Endothelial cell of umbilical vein (primary cell): Measurements from ENCODE around the gene MAST1. TPM values are rescaled to one million over a fixed set of nuclear protein-coding genes. Genes with fewer than 3 reads are reported as not detected.

Source experiments
- BruUV-seq: library from RNA; stranded (reverse); fragments of 400-500 nt; replicated peaks from 2 replicates; lab custom pipeline; 2021; lab: Mats Ljungman, UMichigan
- CTCF ChIA-PET: fragments of 300-600, 350-600 bp; sonication (Branson Sonifier 250); formaldehyde crosslinking; loops from one replicate; lab custom pipeline; 2021; ENCODE audit warnings: antibody characterized with exemption, inconsistent platforms; lab: Charles Lee
- POLR2A ChIA-PET: fragments of 300-600, 350-600 bp; sonication (Branson Sonifier 250); formaldehyde crosslinking; loops from one replicate; lab custom pipeline; 2021; ENCODE audit warnings: antibody characterized with exemption, inconsistent platforms; lab: Charles Lee
- DNase-seq: peaks from one replicate; pipeline ENCODE4 v3.0.0-alpha.2; 2011; ENCODE audit warnings: low read depth, low spot score
- FAIRE-seq: peaks from 2 replicates; lab custom pipeline; 2011; peaks lifted over from hg19 to GRCh38; lab: Jason Lieb, UNC
- H2AFZ ChIP-seq: 2 replicates; pipeline ENCODE4 v1.6.0; 2012; ENCODE audit warnings: low read depth, low read length, control low read depth, inconsistent platforms
- H3K27ac ChIP-seq: 2 replicates; pipeline ENCODE4 v1.5.1; 2011; ENCODE audit warnings: low read depth, mild to moderate bottlenecking, control low read depth, low read length, moderate library complexity; ENCODE audit not compliant: insufficient read depth
- H3K27me3 ChIP-seq, 2 experiments: 2 replicates each; pipeline versions ENCODE4 v1.6.0 to v1.6.1; 2011; ENCODE audit warnings: low read length in 2 of 2, mixed read lengths in 1 of 2; ENCODE audit not compliant: control insufficient read depth in 2 of 2, insufficient read depth in 2 of 2
- H3K36me3 ChIP-seq, 2 experiments: 2 replicates in 1 of 2; 3 replicates in 1 of 2; pipeline ENCODE4 v1.5.1; 2011; ENCODE audit warnings: low read length in 2 of 2, mild to moderate bottlenecking in 1 of 2, moderate library complexity in 1 of 2; ENCODE audit not compliant: control insufficient read depth in 2 of 2, insufficient read depth in 2 of 2; ENCODE audit errors: extremely low read depth in 1 of 2
- H3K4me1 ChIP-seq: 3 replicates; pipeline ENCODE4 v1.5.1; 2011; ENCODE audit warnings: mild to moderate bottlenecking, low read length; ENCODE audit not compliant: control insufficient read depth, insufficient read depth; ENCODE audit errors: extremely low read depth
- H3K4me2 ChIP-seq: 2 replicates; pipeline ENCODE4 v1.6.1; 2011; ENCODE audit warnings: low read length, control low read depth, mixed read lengths; ENCODE audit not compliant: insufficient read depth
- H3K4me3 ChIP-seq, 3 experiments: fragments of 200-600 bp in 1 of 3; sonication (generic), shearing (Covaris generic) in 1 of 3; replicated peaks in 1 of 3; 2 replicates each; pipeline ENCODE4 v1.5.1; 2011 to 2016; ENCODE audit warnings: control low read depth in 3 of 3, low read length in 3 of 3, mild to moderate bottlenecking in 2 of 3, inconsistent platforms in 1 of 3, low read depth in 1 of 3, moderate library complexity in 1 of 3; ENCODE audit not compliant: insufficient read depth in 1 of 3
- H3K79me2 ChIP-seq: 2 replicates; pipeline ENCODE4 v1.6.0; 2012; ENCODE audit warnings: low read length, inconsistent platforms; ENCODE audit not compliant: control insufficient read depth, insufficient read depth
- H3K9ac ChIP-seq: replicated peaks from 2 replicates; pipeline ENCODE3; 2011; ENCODE audit warnings: low read length, control low read depth; ENCODE audit not compliant: insufficient read depth; ENCODE audit errors: extremely low read depth
- H3K9me1 ChIP-seq: replicated peaks from 3 replicates; pipeline ENCODE4 v1.6.0; 2011; ENCODE audit warnings: mild to moderate bottlenecking, low read length; ENCODE audit not compliant: control insufficient read depth, insufficient read depth; ENCODE audit errors: extremely low read depth
- H3K9me3 ChIP-seq: replicated peaks from 2 replicates; pipeline ENCODE4 v1.5.1; 2012; ENCODE audit warnings: low read length, inconsistent platforms; ENCODE audit not compliant: control insufficient read depth, insufficient read depth
- H4K20me1 ChIP-seq: replicated peaks from 2 replicates; pipeline ENCODE3; 2011; ENCODE audit warnings: mild to moderate bottlenecking, low read length; ENCODE audit not compliant: control insufficient read depth, insufficient read depth; ENCODE audit errors: extremely low read depth
- CTCF ChIP-seq, 2 donors: IDR thresholded peaks; 1 replicate in 1 of 2; 2 replicates in 1 of 2; pipeline ENCODE4 v1.5.1; 2011; ENCODE audit warnings: low read length in 2 of 2, mild to moderate bottlenecking in 2 of 2, moderate library complexity in 2 of 2, control low read depth in 1 of 2, inconsistent platforms in 1 of 2, low read depth in 1 of 2; ENCODE audit not compliant: insufficient read depth in 1 of 2; ENCODE audit errors: extremely low read depth in 1 of 2
- EZH2 ChIP-seq: IDR thresholded peaks from 2 replicates; pipeline ENCODE4 v1.6.1; 2012; ENCODE audit warnings: borderline replicate concordance, low read depth, mild to moderate bottlenecking, moderate library complexity, low read length, inconsistent platforms; ENCODE audit not compliant: severe bottlenecking
- FOS ChIP-seq: IDR thresholded peaks from 2 replicates; pipeline ENCODE4 v1.6.1; 2011; ENCODE audit warnings: mild to moderate bottlenecking, low read length, moderate library complexity, borderline replicate concordance; ENCODE audit not compliant: insufficient read depth
- GATA2 ChIP-seq: IDR thresholded peaks from 2 replicates; pipeline ENCODE4 v1.7.0; 2011; ENCODE audit warnings: low read depth, mild to moderate bottlenecking, moderate library complexity, mixed read lengths, low read length; ENCODE audit not compliant: insufficient read length, insufficient read depth
- JUN ChIP-seq: IDR thresholded peaks from 2 replicates; pipeline ENCODE4 v1.6.1; 2011; ENCODE audit warnings: borderline replicate concordance, low read depth; ENCODE audit not compliant: insufficient read length, insufficient read depth
- MYC ChIP-seq: IDR thresholded peaks from one replicate; pipeline ENCODE4 v1.6.1; 2011; ENCODE audit warnings: mild to moderate bottlenecking, low read depth, low read length
- POLR2A ChIP-seq: IDR thresholded peaks from 2 replicates; pipeline ENCODE4 v1.6.1; 2012; ENCODE audit warnings: low read depth, mild to moderate bottlenecking, control low read depth, low read length
- dilution Hi-C: fragments of 300-500 bp; cut with MboI; formaldehyde crosslinking; loops from one replicate; pipeline ENCODE4 v1.15.0; 2019; ENCODE audit warnings: low sequenced_read_pairs; ENCODE audit not compliant: extremely low pct_ligation_motif_present
- intact Hi-C: fragments of 100-400 bp; cut with micrococcal nuclease; formaldehyde crosslinking; loops from one replicate; pipeline ENCODE4 v1.10.0; 2022
- polyA plus RNA-seq, 4 experiments: library from polyadenylated mRNA; depleted of rRNA in 3 of 4; stranded (reverse) in 3 of 4; unstranded in 1 of 4; fragments of >200 nt; gene quantifications; 2 replicates each; pipeline versions ENCODE4 v1.2.1 to v1.2.3, GENCODE V29; 2011 to 2012; ENCODE audit warnings: missing spikeins in 1 of 4
- total RNA-seq: library from RNA; stranded (reverse); gene quantifications from 2 replicates; pipeline ENCODE4 v1.2.3, GENCODE V29; 2021
- TF ChIP-seq, protein P1 (sequence below): IDR thresholded peaks from 2 replicates; pipeline ENCODE4 v1.6.1; 2011; ENCODE audit not compliant: insufficient read depth, insufficient read length

Gene MAST1
- total and polyA plus RNA-seq, 2 donors (not counting 3 experiments of a cell fraction or from before 2014, with no cell fraction given): 0.13 to 0.46 TPM

DNA sequence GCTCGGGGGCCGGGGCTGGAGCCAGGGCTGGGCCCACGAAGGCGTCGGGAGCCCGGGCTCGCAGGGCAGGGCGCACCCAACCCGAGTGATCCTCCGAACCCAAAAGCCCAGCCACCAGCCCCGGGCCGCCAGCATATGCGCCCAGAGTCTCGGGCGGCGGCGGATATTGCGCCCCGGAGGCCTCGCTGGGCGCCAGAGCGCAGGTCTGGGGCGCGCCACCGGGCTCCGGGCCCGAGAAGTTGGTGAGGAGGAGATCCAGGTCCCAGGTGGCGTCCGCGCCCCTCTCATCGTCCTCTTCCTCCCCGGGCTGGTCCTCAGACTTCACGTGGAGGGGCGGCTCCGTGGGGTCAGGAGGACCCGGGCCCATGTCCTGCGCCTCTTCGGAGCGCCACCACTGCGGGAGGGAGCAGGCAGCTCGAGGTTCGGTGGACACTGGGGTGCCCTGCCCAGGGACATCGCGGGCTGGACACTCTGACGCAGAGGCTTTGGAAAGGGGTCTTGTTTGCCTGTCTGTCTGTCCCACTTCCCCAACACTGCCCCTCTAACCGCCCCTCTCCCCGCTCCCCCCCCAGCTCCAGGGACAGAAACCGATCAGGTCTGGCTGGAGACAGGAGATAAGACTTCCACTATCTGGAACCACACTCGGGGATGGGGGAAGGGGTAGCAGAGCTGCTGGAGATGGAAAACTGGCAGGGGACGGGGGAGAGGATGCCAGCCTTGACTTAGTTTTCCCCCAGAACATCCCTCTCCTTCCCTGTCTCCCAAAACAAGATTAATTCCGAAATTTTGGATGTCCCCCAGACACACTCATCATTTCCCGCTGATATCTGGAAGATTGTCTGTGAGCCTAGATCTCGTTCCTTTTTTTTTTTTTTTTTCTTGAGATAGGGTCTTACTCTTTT lies 47.7 kb downstream of the MAST1 start:
- no TSS peak for BruUV-seq
- POLR2A ChIA-PET: no interaction called here
- TF ChIP-seq, protein P1, sequence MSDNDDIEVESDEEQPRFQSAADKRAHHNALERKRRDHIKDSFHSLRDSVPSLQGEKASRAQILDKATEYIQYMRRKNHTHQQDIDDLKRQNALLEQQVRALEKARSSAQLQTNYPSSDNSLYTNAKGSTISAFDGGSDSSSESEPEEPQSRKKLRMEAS: no peak
- TF ChIP-seq GATA2: no peak
- TF ChIP-seq CTCF (IDR thresholded peaks at IDR 0.05; ENCODE audit: extremely low read depth in 1 of 2, insufficient read depth in 1 of 2, low read depth in 1 of 2, low read length in 2 of 2): no peak
- TF ChIP-seq MYC: no peak
- TF ChIP-seq EZH2: no peak
- TF ChIP-seq POLR2A: no peak
- TF ChIP-seq FOS: no peak
- no peak for TF ChIP-seq JUN
- no peak for DNase-seq
- dilution Hi-C loops (no loop called here), intact Hi-C loops (loop anchor here (1.0 kb wide), 1 partner anchor 79 kb away; no protein-coding TSS in a partner anchor)
- H3K4me2 ChIP-seq: peak overlapping the region; percentile 16
- H3K4me1 ChIP-seq: no peaks in the 10 kb centered on the region
- H2AFZ ChIP-seq: peak overlapping the region; percentile 36
- no peaks in the 10 kb centered on the region for H4K20me1 ChIP-seq
- no peaks in the 10 kb centered on the region for H3K9me3 ChIP-seq
- FAIRE-seq: no peak
- H3K4me3 ChIP-seq: peak overlapping the region in 1 of 3 experiments; percentile 17
- H3K9ac ChIP-seq: no peak overlapping the region
- CTCF ChIA-PET: interaction anchor here (0.6 to 1.5 kb wide), 9 partner anchors 10 to 347 kb away, joined by 3 to 12 read pairs (median 4); no protein-coding TSS in a partner anchor
- no peaks in the 10 kb centered on the region for H3K36me3 ChIP-seq
- H3K27me3 ChIP-seq: peaks cover 12 to 22% of the 10 kb centered on the region in 2 experiments
- no peaks in the 10 kb centered on the region for H3K9me1 ChIP-seq
- no peak overlapping the region for H3K27ac ChIP-seq
- no peaks in the 10 kb centered on the region for H3K79me2 ChIP-seq
